DOHH2 (cell line): Measurements from ENCODE around the gene CHPF.

Experiments
- EZH2phosphoT487 ChIP-seq: fragments of 200-600 bp; sonication (generic); IDR thresholded peaks from 2 replicates; pipeline ENCODE4 v1.6.1; 2017; ENCODE audit warnings: borderline replicate concordance, mild to moderate bottlenecking, antibody characterized with exemption, low read length, moderate library complexity, mixed read lengths
- TF ChIP-seq, protein P1 (sequence below): fragments of 200-600 bp; sonication (generic); IDR thresholded peaks from one replicate; pipeline ENCODE4 v1.5.1; 2014; ENCODE audit warnings: antibody characterized with exemption, mild to moderate bottlenecking, low read depth, low read length; ENCODE audit not compliant: poor library complexity, severe bottlenecking

DNA sequence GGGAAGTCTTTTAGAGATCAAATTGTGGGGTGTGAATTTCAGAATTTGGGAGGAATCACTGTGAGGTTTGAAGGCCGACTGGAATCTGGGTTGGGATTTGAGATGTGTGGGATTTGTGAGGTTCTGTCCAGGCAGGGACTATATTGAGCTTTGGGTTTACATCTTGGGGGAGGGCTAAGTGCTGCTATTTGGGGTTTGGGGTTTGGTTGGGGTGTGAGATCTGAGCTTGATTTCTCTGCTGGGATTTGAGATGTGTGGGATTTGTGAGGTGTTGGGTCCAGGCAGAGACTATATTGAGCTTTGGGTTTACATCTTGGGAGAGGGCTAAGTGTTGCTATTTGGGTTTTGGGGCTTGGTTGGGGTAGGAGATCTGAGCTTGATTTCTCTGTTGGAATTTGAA is 44.1 kb downstream of the CHPF start:
- TF ChIP-seq, protein P1, sequence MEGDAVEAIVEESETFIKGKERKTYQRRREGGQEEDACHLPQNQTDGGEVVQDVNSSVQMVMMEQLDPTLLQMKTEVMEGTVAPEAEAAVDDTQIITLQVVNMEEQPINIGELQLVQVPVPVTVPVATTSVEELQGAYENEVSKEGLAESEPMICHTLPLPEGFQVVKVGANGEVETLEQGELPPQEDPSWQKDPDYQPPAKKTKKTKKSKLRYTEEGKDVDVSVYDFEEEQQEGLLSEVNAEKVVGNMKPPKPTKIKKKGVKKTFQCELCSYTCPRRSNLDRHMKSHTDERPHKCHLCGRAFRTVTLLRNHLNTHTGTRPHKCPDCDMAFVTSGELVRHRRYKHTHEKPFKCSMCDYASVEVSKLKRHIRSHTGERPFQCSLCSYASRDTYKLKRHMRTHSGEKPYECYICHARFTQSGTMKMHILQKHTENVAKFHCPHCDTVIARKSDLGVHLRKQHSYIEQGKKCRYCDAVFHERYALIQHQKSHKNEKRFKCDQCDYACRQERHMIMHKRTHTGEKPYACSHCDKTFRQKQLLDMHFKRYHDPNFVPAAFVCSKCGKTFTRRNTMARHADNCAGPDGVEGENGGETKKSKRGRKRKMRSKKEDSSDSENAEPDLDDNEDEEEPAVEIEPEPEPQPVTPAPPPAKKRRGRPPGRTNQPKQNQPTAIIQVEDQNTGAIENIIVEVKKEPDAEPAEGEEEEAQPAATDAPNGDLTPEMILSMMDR: no peak
- TF ChIP-seq EZH2phosphoT487: no peak
